ENCODE data around the gene LRMDA. TPM values are rescaled to one million over a fixed set of nuclear protein-coding genes. Genes with fewer than 3 reads are reported as not detected.

Gene LRMDA
- total and polyA plus RNA-seq, 10 of the 15 experiments (the other 5 are each of a cell fraction or from before 2014, with no cell fraction given): 0.07 to 0.54 (median 0.29) TPM; not detected in 4

- no TSS peak for BruUV-seq (replicated peaks)
- TF ChIP-seq MXI1 (IDR thresholded peaks at IDR 0.05; ENCODE audit: low read depth, low read length) (no peak), NBN (IDR thresholded peaks at IDR 0.05) (no peak), NR2C2 (IDR thresholded peaks at IDR 0.05; ENCODE audit: borderline replicate concordance, control insufficient read depth, insufficient read length, low read depth) (no peak), SPI1 (IDR thresholded peaks at IDR 0.05; ENCODE audit: borderline replicate concordance, insufficient read depth, low read depth, low read length) (no peak), CHD1 (IDR thresholded peaks at IDR 0.05; ENCODE audit: low read depth, low read length) (no peak), CUX1 (IDR thresholded peaks at IDR 0.05; ENCODE audit: insufficient replicate concordance, low read depth, low read length) (no peak), ESRRA (IDR thresholded peaks at IDR 0.05; ENCODE audit: low read length) (no peak)
- intact Hi-C loops (cut with micrococcal nuclease; ENCODE audit: unreplicated experiment): no loop called here
- 47% methylated on average over 1 of the region's 1 CpG for WGBS (ENCODE audit: insufficient coverage, insufficient replicate concordance, low lambda C conversion rate, missing lambda C conversion rate)
- SMC1A ChIA-PET (ENCODE audit: uncharacterized antibody, unreplicated experiment): interaction anchor here (0.7 to 2.1 kb wide), 6 partner anchors 9 to 316 kb away, joined by 3 to 9 read pairs (median 3); no protein-coding TSS in a partner anchor
- no peaks in the 10 kb centered on the region for H3K79me2 ChIP-seq (ENCODE audit: control insufficient read depth, insufficient read depth, low read length)
- no peak overlapping the region for H3K4me3 ChIP-seq
- RAD21 ChIA-PET (ENCODE audit: unreplicated experiment): interaction anchor here (1.3 kb wide), 1 partner anchor 400 kb away, joined by 4 read pairs; the partner anchor contains the start of gene ZNF503
- in situ Hi-C loops (cut with MboI): no loop called here
- H3K9ac ChIP-seq (ENCODE audit: control insufficient read depth, insufficient read depth, low read length): no peak overlapping the region
- no peaks in the 10 kb centered on the region for H3K4me1 ChIP-seq (ENCODE audit: control insufficient read depth, insufficient read depth, low read length)
- no peaks in the 10 kb centered on the region for H3K36me3 ChIP-seq (ENCODE audit: control insufficient read depth in 2 of 2, insufficient read depth in 2 of 2, low read length in 1 of 2)
- H2AFZ ChIP-seq (ENCODE audit: control insufficient read depth, low read depth, low read length): no peak overlapping the region
- FAIRE-seq (no peak), ATAC-seq (no peak), DNase-seq (ENCODE audit: low read depth, low spot score) (no peak)
- H3K27me3 ChIP-seq (replicated peaks in 1 of 2; ENCODE audit: control insufficient read depth in 2 of 2, insufficient read depth in 2 of 2, low read length in 1 of 2): no peaks in the 10 kb centered on the region
- CTCF ChIA-PET: interaction anchor here (1.1 to 1.7 kb wide), 2 partner anchors 11 to 13 kb away, joined by 3 to 7 read pairs; no protein-coding TSS in a partner anchor
- H3K9me3 ChIP-seq (replicated peaks; ENCODE audit: control insufficient read depth, insufficient read depth, low read length): no peaks in the 10 kb centered on the region
- H3K27ac ChIP-seq (ENCODE audit: control insufficient read depth, insufficient read depth): no peak overlapping the region
- no peak overlapping the region for H3K4me2 ChIP-seq (ENCODE audit: control insufficient read depth, insufficient read depth)
- POLR2A ChIA-PET: interaction anchor here (1.2 kb wide), 1 partner anchor 13 kb away, joined by 4 read pairs; no protein-coding TSS in a partner anchor
- H4K20me1 ChIP-seq (ENCODE audit: control insufficient read depth, insufficient read depth): no peaks in the 10 kb centered on the region
These were observed 369.7 kb downstream of the LRMDA start for GRCh38 chr10:75801121-75801520.

All from GM12878 (cell line).